ENCODE results near the gene RANBP1. TPM values are rescaled to one million over a fixed set of nuclear protein-coding genes. Genes with fewer than 3 reads are reported as not detected.

The RANBP1 gene
- polyA plus RNA-seq, 1 of the 3 experiments (the other 2 are of a cell fraction) = 502 TPM

DNA sequence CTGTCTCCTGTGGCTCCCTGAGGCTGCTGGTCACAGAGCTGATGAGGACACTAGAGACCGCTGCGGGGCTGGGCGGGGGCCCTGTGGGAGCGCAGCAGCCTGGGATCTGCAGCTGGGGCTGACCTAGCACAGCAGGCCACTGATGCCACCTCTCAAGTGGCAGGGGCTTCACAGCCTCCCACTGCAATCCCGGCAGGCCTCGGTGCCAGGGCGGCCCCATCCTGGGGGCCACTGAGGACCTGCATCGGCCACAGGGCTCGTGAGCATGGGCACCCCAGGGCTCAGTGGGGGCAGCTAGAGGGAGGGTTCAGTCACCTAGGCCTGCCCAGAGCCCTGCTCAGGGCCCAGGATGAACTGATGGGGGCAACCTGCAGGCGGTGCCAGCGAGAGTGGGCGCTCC is 49.5 kb downstream of the RANBP1 start:
- 83% methylated on average over 10 of the region's 12 CpGs for WGBS (ENCODE audit: low lambda C conversion rate)
- no peaks in the 10 kb centered on the region for H3K36me3 ChIP-seq (replicated peaks in 1 of 2; ENCODE audit: control insufficient read depth in 1 of 2, insufficient read depth in 2 of 2, low read length in 1 of 2)
- ChIA-PET POLR2A (no interaction called here), CTCF (interaction anchor here (1.0 kb wide), 1 partner anchor 8 kb away, joined by 3 read pairs; no protein-coding TSS in a partner anchor)
- TF ChIP-seq, protein P1, sequence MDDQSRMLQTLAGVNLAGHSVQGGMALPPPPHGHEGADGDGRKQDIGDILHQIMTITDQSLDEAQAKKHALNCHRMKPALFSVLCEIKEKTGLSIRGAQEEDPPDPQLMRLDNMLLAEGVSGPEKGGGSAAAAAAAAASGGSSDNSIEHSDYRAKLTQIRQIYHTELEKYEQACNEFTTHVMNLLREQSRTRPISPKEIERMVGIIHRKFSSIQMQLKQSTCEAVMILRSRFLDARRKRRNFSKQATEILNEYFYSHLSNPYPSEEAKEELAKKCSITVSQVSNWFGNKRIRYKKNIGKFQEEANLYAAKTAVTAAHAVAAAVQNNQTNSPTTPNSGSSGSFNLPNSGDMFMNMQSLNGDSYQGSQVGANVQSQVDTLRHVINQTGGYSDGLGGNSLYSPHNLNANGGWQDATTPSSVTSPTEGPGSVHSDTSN (IDR thresholded peaks at IDR 0.05) = no peak
- TF ChIP-seq TEAD4 (IDR thresholded peaks at IDR 0.05; ENCODE audit: borderline replicate concordance, insufficient read depth) = no peak
- TF ChIP-seq, protein P2, sequence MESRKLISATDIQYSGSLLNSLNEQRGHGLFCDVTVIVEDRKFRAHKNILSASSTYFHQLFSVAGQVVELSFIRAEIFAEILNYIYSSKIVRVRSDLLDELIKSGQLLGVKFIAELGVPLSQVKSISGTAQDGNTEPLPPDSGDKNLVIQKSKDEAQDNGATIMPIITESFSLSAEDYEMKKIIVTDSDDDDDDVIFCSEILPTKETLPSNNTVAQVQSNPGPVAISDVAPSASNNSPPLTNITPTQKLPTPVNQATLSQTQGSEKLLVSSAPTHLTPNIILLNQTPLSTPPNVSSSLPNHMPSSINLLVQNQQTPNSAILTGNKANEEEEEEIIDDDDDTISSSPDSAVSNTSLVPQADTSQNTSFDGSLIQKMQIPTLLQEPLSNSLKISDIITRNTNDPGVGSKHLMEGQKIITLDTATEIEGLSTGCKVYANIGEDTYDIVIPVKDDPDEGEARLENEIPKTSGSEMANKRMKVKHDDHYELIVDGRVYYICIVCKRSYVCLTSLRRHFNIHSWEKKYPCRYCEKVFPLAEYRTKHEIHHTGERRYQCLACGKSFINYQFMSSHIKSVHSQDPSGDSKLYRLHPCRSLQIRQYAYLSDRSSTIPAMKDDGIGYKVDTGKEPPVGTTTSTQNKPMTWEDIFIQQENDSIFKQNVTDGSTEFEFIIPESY (IDR thresholded peaks at IDR 0.05; ENCODE audit: borderline replicate concordance, low read depth) = no peak
- TF ChIP-seq RXRA (IDR thresholded peaks at IDR 0.05; ENCODE audit: borderline replicate concordance, low read depth) = no peak
- TF ChIP-seq, protein P3, sequence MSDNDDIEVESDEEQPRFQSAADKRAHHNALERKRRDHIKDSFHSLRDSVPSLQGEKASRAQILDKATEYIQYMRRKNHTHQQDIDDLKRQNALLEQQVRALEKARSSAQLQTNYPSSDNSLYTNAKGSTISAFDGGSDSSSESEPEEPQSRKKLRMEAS (IDR thresholded peaks at IDR 0.05; ENCODE audit: low read depth) = no peak
- H3K9me3 ChIP-seq = no peaks in the 10 kb centered on the region
- H3K4me3 ChIP-seq (ENCODE audit: low read depth in 2 of 2, low read length in 1 of 2) = no peak overlapping the region
- no peaks in the 10 kb centered on the region for H4K20me1 ChIP-seq (ENCODE audit: insufficient read depth)
- no peaks in the 10 kb centered on the region for H3K79me2 ChIP-seq (ENCODE audit: insufficient read depth)
- H3K9me2 ChIP-seq = no peaks in the 10 kb centered on the region
- H2AFZ ChIP-seq (ENCODE audit: low read depth) = no peak overlapping the region
- H3K4me1 ChIP-seq (ENCODE audit: control insufficient read depth in 1 of 2, insufficient read depth in 2 of 2, low read depth in 1 of 2, low read length in 1 of 2) = peaks cover 0 to 2% of the 10 kb centered on the region in 2 experiments; a peak in 1 of 4 replicates
- H3F3A ChIP-seq (replicated peaks; ENCODE audit: insufficient read depth) = no peaks in the 10 kb centered on the region
- no peak overlapping the region for H3K4me2 ChIP-seq
- no peak for DNase-seq
- H3K27me3 ChIP-seq (ENCODE audit: insufficient read depth) = no peaks in the 10 kb centered on the region; the same call in 1 of the 2 replicates
- no peak overlapping the region for H3K9ac ChIP-seq
- no peak overlapping the region for H3K27ac ChIP-seq (ENCODE audit: low read depth in 2 of 2, low read length in 1 of 2)

DNA sequence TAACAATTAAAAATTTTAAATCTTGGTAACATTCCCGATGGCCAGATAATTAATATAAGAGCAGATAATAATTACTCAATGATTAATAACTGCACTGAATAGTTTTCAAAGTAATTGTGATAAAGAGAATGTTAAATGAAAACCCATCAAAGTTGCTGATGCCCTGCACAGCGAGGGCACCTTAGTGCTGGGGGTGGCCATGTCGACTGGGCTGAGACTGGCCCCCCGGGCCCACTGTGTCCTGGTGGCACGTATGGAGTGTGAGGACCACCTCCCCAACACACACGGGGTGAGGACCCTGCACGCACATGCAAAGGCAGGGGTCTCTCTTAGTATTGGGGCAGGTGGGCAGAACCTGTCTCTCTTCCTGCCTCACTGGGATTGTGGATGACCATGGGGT is 50.0 kb downstream of the RANBP1 start:
- no peaks in the 10 kb centered on the region for H4K20me1 ChIP-seq (ENCODE audit: insufficient read depth)
- no peaks in the 10 kb centered on the region for H3K9me3 ChIP-seq
- CTCF ChIA-PET = interaction anchor here (1.0 to 3.6 kb wide), 2 partner anchors 9 to 120 kb away, joined by 3 to 15 read pairs; no protein-coding TSS in a partner anchor
- TF ChIP-seq, protein P4, sequence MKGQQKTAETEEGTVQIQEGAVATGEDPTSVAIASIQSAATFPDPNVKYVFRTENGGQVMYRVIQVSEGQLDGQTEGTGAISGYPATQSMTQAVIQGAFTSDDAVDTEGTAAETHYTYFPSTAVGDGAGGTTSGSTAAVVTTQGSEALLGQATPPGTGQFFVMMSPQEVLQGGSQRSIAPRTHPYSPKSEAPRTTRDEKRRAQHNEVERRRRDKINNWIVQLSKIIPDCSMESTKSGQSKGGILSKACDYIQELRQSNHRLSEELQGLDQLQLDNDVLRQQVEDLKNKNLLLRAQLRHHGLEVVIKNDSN (IDR thresholded peaks at IDR 0.05; ENCODE audit: borderline replicate concordance, low read depth) = no peak
- TF ChIP-seq TCF12 (IDR thresholded peaks at IDR 0.05) (no peak), TAF1 (IDR thresholded peaks at IDR 0.05; ENCODE audit: borderline replicate concordance, low read depth, low read length) (no peak), EP300 (IDR thresholded peaks at IDR 0.05; ENCODE audit: borderline replicate concordance in 1 of 2, low read depth in 1 of 2, low read length in 1 of 2) (no peak), GABPA (IDR thresholded peaks at IDR 0.05; ENCODE audit: low read depth) (no peak)
- TF ChIP-seq, protein P2 (IDR thresholded peaks at IDR 0.05; ENCODE audit: borderline replicate concordance, low read depth) = no peak
- TF ChIP-seq, protein P5, sequence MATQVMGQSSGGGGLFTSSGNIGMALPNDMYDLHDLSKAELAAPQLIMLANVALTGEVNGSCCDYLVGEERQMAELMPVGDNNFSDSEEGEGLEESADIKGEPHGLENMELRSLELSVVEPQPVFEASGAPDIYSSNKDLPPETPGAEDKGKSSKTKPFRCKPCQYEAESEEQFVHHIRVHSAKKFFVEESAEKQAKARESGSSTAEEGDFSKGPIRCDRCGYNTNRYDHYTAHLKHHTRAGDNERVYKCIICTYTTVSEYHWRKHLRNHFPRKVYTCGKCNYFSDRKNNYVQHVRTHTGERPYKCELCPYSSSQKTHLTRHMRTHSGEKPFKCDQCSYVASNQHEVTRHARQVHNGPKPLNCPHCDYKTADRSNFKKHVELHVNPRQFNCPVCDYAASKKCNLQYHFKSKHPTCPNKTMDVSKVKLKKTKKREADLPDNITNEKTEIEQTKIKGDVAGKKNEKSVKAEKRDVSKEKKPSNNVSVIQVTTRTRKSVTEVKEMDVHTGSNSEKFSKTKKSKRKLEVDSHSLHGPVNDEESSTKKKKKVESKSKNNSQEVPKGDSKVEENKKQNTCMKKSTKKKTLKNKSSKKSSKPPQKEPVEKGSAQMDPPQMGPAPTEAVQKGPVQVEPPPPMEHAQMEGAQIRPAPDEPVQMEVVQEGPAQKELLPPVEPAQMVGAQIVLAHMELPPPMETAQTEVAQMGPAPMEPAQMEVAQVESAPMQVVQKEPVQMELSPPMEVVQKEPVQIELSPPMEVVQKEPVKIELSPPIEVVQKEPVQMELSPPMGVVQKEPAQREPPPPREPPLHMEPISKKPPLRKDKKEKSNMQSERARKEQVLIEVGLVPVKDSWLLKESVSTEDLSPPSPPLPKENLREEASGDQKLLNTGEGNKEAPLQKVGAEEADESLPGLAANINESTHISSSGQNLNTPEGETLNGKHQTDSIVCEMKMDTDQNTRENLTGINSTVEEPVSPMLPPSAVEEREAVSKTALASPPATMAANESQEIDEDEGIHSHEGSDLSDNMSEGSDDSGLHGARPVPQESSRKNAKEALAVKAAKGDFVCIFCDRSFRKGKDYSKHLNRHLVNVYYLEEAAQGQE (IDR thresholded peaks at IDR 0.05; ENCODE audit: low read depth, low read length) = no peak
- TF ChIP-seq, protein P1 (IDR thresholded peaks at IDR 0.05) = no peak
- DNase-seq = no peak
- H3K4me2 ChIP-seq = no peak overlapping the region
- H3K4me3 ChIP-seq (ENCODE audit: low read depth in 2 of 2, low read length in 1 of 2) = no peak overlapping the region
- H3K27me3 ChIP-seq (ENCODE audit: insufficient read depth) = no peaks in the 10 kb centered on the region; the same call in 1 of the 2 replicates
- H3K36me3 ChIP-seq (replicated peaks in 1 of 2; ENCODE audit: control insufficient read depth in 1 of 2, insufficient read depth in 2 of 2, low read length in 1 of 2) = no peaks in the 10 kb centered on the region
- POLR2A ChIA-PET = no interaction called here
- no peak overlapping the region for H3K27ac ChIP-seq (ENCODE audit: low read depth in 2 of 2, low read length in 1 of 2)
- 45% methylated on average over 7 of the region's 7 CpGs for WGBS (ENCODE audit: low lambda C conversion rate)
- H3K79me2 ChIP-seq (ENCODE audit: insufficient read depth) = no peaks in the 10 kb centered on the region
- H3F3A ChIP-seq (replicated peaks; ENCODE audit: insufficient read depth) = no peaks in the 10 kb centered on the region
- no peak overlapping the region for H2AFZ ChIP-seq (ENCODE audit: low read depth)
- no peak overlapping the region for H3K9ac ChIP-seq
- H3K9me2 ChIP-seq = no peaks in the 10 kb centered on the region
- peaks cover 0 to 2% of the 10 kb centered on the region in 2 experiments; a peak in 1 of 4 replicates for H3K4me1 ChIP-seq (ENCODE audit: control insufficient read depth in 1 of 2, insufficient read depth in 2 of 2, low read depth in 1 of 2, low read length in 1 of 2)

Data from SK-N-SH (cell line).